ENCODE measurements around the gene ZNF521. TPM values are rescaled to one million over a fixed set of nuclear protein-coding genes. Genes with fewer than 3 reads are reported as not detected.

Gene ZNF521
- total and polyA plus RNA-seq, 3 experiments from 2014 or later, result not detected

- Mint-ChIP-seq H3K36me3 (no peaks in the 10 kb centered on the region), H3K9me3 (no peaks in the 10 kb centered on the region), H3K27me3 (no peaks in the 10 kb centered on the region), H3K27ac (no peak overlapping the region), H3K4me1 (no peaks in the 10 kb centered on the region), H3K4me3 (no peak overlapping the region)
- no peak overlapping the region for H3K4me3 ChIP-seq (ENCODE audit: low read length)
- ChIA-PET CTCF (no interaction called here), POLR2A (no interaction called here)
- H3K27me3 ChIP-seq (ENCODE audit: insufficient read depth, low read length, poor library complexity, severe bottlenecking), result no peaks in the 10 kb centered on the region
- no peaks in the 10 kb centered on the region for H3K4me1 ChIP-seq (ENCODE audit: insufficient read depth, low read length)
- H3K9me3 ChIP-seq (ENCODE audit: low read length), result no peaks in the 10 kb centered on the region
- no peak for DNase-seq
- H3K36me3 ChIP-seq (ENCODE audit: insufficient read depth, low read length), result no peaks in the 10 kb centered on the region
- H3K27ac ChIP-seq (ENCODE audit: low read depth, low read length), result no peak overlapping the region
Observed at GRCh38 chr18:25239151-25239550, 112.8 kb downstream of the ZNF521 start.

GRCh38 chr18:25237571-25238267 lies 114.2 kb downstream of the ZNF521 start:
- Mint-ChIP-seq H3K4me3 (no peak overlapping the region), H3K27me3 (no peaks in the 10 kb centered on the region), H3K36me3 (no peaks in the 10 kb centered on the region), H3K4me1 (no peaks in the 10 kb centered on the region), H3K9me3 (peaks cover 0 to 2% (median 0%) of the 10 kb centered on the region in 5 donors), H3K27ac (no peak overlapping the region)
- no peaks in the 10 kb centered on the region for H3K9me3 ChIP-seq (ENCODE audit: low read length)
- H3K27me3 ChIP-seq (ENCODE audit: insufficient read depth, low read length, poor library complexity, severe bottlenecking), result no peaks in the 10 kb centered on the region
- POLR2A ChIA-PET, result no interaction called here
- H3K36me3 ChIP-seq (ENCODE audit: insufficient read depth, low read length), result no peaks in the 10 kb centered on the region
- no peak for DNase-seq
- no peak overlapping the region for H3K4me3 ChIP-seq (ENCODE audit: low read length)
- H3K4me1 ChIP-seq (ENCODE audit: insufficient read depth, low read length), result no peaks in the 10 kb centered on the region
- CTCF ChIA-PET, result no interaction called here
- H3K27ac ChIP-seq (ENCODE audit: low read depth, low read length), result no peak overlapping the region

GRCh38 chr18:25236736-25237135 lies 115.2 kb downstream of the ZNF521 start:
- no peaks in the 10 kb centered on the region for H3K4me1 Mint-ChIP-seq
- no peaks in the 10 kb centered on the region for H3K27me3 Mint-ChIP-seq
- peaks cover 0 to 4% (median 0%) of the 10 kb centered on the region in 5 donors for H3K9me3 Mint-ChIP-seq
- no peaks in the 10 kb centered on the region for H3K36me3 ChIP-seq (ENCODE audit: insufficient read depth, low read length)
- ChIA-PET CTCF (no interaction called here), POLR2A (no interaction called here)
- no peak overlapping the region for H3K27ac ChIP-seq (ENCODE audit: low read depth, low read length)
- H3K4me3 Mint-ChIP-seq, result no peak overlapping the region
- H3K27ac Mint-ChIP-seq, result no peak overlapping the region
- no peaks in the 10 kb centered on the region for H3K9me3 ChIP-seq (ENCODE audit: low read length)
- no peaks in the 10 kb centered on the region for H3K4me1 ChIP-seq (ENCODE audit: insufficient read depth, low read length)
- no peak overlapping the region for H3K4me3 ChIP-seq (ENCODE audit: low read length)
- no peaks in the 10 kb centered on the region for H3K36me3 Mint-ChIP-seq
- H3K27me3 ChIP-seq (ENCODE audit: insufficient read depth, low read length, poor library complexity, severe bottlenecking), result no peaks in the 10 kb centered on the region
- DNase-seq, result no peak

- Histone ChIP-seq H3K9me3 (ENCODE audit: low read length) (no peaks in the 10 kb centered on the region), H3K27ac (ENCODE audit: low read depth, low read length) (no peak overlapping the region), H3K27me3 (ENCODE audit: insufficient read depth, low read length, poor library complexity, severe bottlenecking) (no peaks in the 10 kb centered on the region), H3K4me1 (ENCODE audit: insufficient read depth, low read length) (no peaks in the 10 kb centered on the region), H3K4me3 (ENCODE audit: low read length) (no peak overlapping the region), H3K36me3 (ENCODE audit: insufficient read depth, low read length) (no peaks in the 10 kb centered on the region)
- Mint-ChIP-seq H3K9me3 (peaks cover 0 to 4% (median 0%) of the 10 kb centered on the region in 5 donors), H3K4me3 (no peak overlapping the region), H3K27me3 (no peaks in the 10 kb centered on the region), H3K27ac (no peak overlapping the region), H3K4me1 (no peaks in the 10 kb centered on the region), H3K36me3 (no peaks in the 10 kb centered on the region)
- POLR2A ChIA-PET, result no interaction called here
- no peak for DNase-seq
- CTCF ChIA-PET, result no interaction called here
Observed at GRCh38 chr18:25235401-25236042, 116.4 kb downstream of the ZNF521 start.

GRCh38 chr18:25234740-25235345 lies 117.1 kb downstream of the ZNF521 start:
- Histone ChIP-seq H3K27me3 (ENCODE audit: insufficient read depth, low read length, poor library complexity, severe bottlenecking) (no peaks in the 10 kb centered on the region), H3K4me3 (ENCODE audit: low read length) (no peak overlapping the region), H3K36me3 (ENCODE audit: insufficient read depth, low read length) (no peaks in the 10 kb centered on the region), H3K27ac (ENCODE audit: low read depth, low read length) (no peak overlapping the region), H3K4me1 (ENCODE audit: insufficient read depth, low read length) (no peaks in the 10 kb centered on the region), H3K9me3 (ENCODE audit: low read length) (no peaks in the 10 kb centered on the region)
- H3K4me1 Mint-ChIP-seq, result no peaks in the 10 kb centered on the region
- ChIA-PET POLR2A (no interaction called here), CTCF (no interaction called here)
- no peaks in the 10 kb centered on the region for H3K36me3 Mint-ChIP-seq
- no peaks in the 10 kb centered on the region for H3K27me3 Mint-ChIP-seq
- no peak overlapping the region for H3K4me3 Mint-ChIP-seq
- H3K27ac Mint-ChIP-seq, result no peak overlapping the region
- no peak for DNase-seq
- H3K9me3 Mint-ChIP-seq, result peaks cover 0 to 4% (median 0%) of the 10 kb centered on the region in 5 donors

- ChIA-PET POLR2A (no interaction called here), CTCF (no interaction called here)
- Histone ChIP-seq H3K4me3 (ENCODE audit: low read length) (no peak overlapping the region), H3K9me3 (ENCODE audit: low read length) (no peaks in the 10 kb centered on the region), H3K27me3 (ENCODE audit: insufficient read depth, low read length, poor library complexity, severe bottlenecking) (no peaks in the 10 kb centered on the region), H3K4me1 (ENCODE audit: insufficient read depth, low read length) (no peaks in the 10 kb centered on the region), H3K27ac (ENCODE audit: low read depth, low read length) (no peak overlapping the region), H3K36me3 (ENCODE audit: insufficient read depth, low read length) (no peaks in the 10 kb centered on the region)
- H3K9me3 Mint-ChIP-seq, result peaks cover 0 to 4% (median 0%) of the 10 kb centered on the region in 5 donors
- H3K27me3 Mint-ChIP-seq, result peaks cover 0 to under 1% of the 10 kb centered on the region in 2 donors
- no peak for DNase-seq
- H3K36me3 Mint-ChIP-seq, result no peaks in the 10 kb centered on the region
- H3K4me1 Mint-ChIP-seq, result no peaks in the 10 kb centered on the region
- no peak overlapping the region for H3K27ac Mint-ChIP-seq
- no peak overlapping the region for H3K4me3 Mint-ChIP-seq
Observed at GRCh38 chr18:25234322-25234639, 117.7 kb downstream of the ZNF521 start.

GRCh38 chr18:25233528-25234321 lies 118.2 kb downstream of the ZNF521 start:
- no peak overlapping the region for H3K4me3 Mint-ChIP-seq

GRCh38 chr18:25231327-25231691 lies 120.7 kb downstream of the ZNF521 start:
- Histone ChIP-seq H3K27ac (ENCODE audit: low read depth, low read length) (no peak overlapping the region), H3K36me3 (ENCODE audit: insufficient read depth, low read length) (no peaks in the 10 kb centered on the region), H3K27me3 (ENCODE audit: insufficient read depth, low read length, poor library complexity, severe bottlenecking) (no peaks in the 10 kb centered on the region), H3K9me3 (ENCODE audit: low read length) (no peaks in the 10 kb centered on the region), H3K4me1 (ENCODE audit: insufficient read depth, low read length) (no peaks in the 10 kb centered on the region), H3K4me3 (ENCODE audit: low read length) (no peak overlapping the region)
- POLR2A ChIA-PET, result no interaction called here
- Mint-ChIP-seq H3K4me3 (no peak overlapping the region), H3K4me1 (no peaks in the 10 kb centered on the region), H3K36me3 (no peaks in the 10 kb centered on the region), H3K9me3 (peaks cover 0 to 4% (median 0%) of the 10 kb centered on the region in 5 donors), H3K27me3 (peaks cover 0 to 4% of the 10 kb centered on the region in 2 donors), H3K27ac (no peak overlapping the region)
- CTCF ChIA-PET, result no interaction called here
- DNase-seq, result no peak

More at GRCh38 chr18:25233528-25234321, 118.2 kb downstream of the ZNF521 start:
- no peak overlapping the region for H3K27ac ChIP-seq (ENCODE audit: low read depth, low read length)
- ChIA-PET CTCF (no interaction called here), POLR2A (no interaction called here)
- H3K36me3 ChIP-seq (ENCODE audit: insufficient read depth, low read length), result no peaks in the 10 kb centered on the region
- no peak for DNase-seq
- no peaks in the 10 kb centered on the region for H3K4me1 ChIP-seq (ENCODE audit: insufficient read depth, low read length)
- Mint-ChIP-seq H3K27me3 (peaks cover 0 to 4% of the 10 kb centered on the region in 2 donors), H3K4me1 (no peaks in the 10 kb centered on the region), H3K36me3 (no peaks in the 10 kb centered on the region), H3K27ac (no peak overlapping the region), H3K9me3 (peaks cover 0 to 4% (median 0%) of the 10 kb centered on the region in 5 donors)
- H3K9me3 ChIP-seq (ENCODE audit: low read length), result no peaks in the 10 kb centered on the region
- no peak overlapping the region for H3K4me3 ChIP-seq (ENCODE audit: low read length)
- no peaks in the 10 kb centered on the region for H3K27me3 ChIP-seq (ENCODE audit: insufficient read depth, low read length, poor library complexity, severe bottlenecking)

Data from CD8-positive, alpha-beta memory T cell (primary cell).